ENCODE measurements around the gene NKD1.

The NKD1 gene

GRCh38 chr16:50669741-50670140 is 121.5 kb downstream of the NKD1 start:
- Histone ChIP-seq H3K27ac (ENCODE audit: insufficient read depth, low read length, poor library complexity, severe bottlenecking) (no peak overlapping the region), H3K36me3 (ENCODE audit: control insufficient read depth, insufficient read depth, low read length) (peaks cover 33% of the 10 kb centered on the region)
- DNase-seq, result no peak

GRCh38 chr16:50670476-50670875 is 122.3 kb downstream of the NKD1 start:
- Histone ChIP-seq H3K9me3 (ENCODE audit: control insufficient read depth, low read length) (peaks cover 13% of the 10 kb centered on the region), H3K4me1 (ENCODE audit: control insufficient read depth, insufficient read depth, low read length, poor library complexity, severe bottlenecking) (peaks cover 13% of the 10 kb centered on the region), H3K27me3 (replicated peaks; ENCODE audit: control insufficient read depth, insufficient read depth, low read length, poor library complexity, severe bottlenecking) (no peaks in the 10 kb centered on the region), H3K27ac (ENCODE audit: insufficient read depth, low read length, poor library complexity, severe bottlenecking) (no peak overlapping the region), H3K36me3 (ENCODE audit: control insufficient read depth, insufficient read depth, low read length) (peaks cover 41% of the 10 kb centered on the region), H3K4me3 (ENCODE audit: insufficient read depth, low read depth, low read length, poor library complexity, severe bottlenecking) (no peak overlapping the region)
- DNase-seq, result no peak

More at GRCh38 chr16:50669741-50670140, 121.5 kb downstream of the NKD1 start:
- H3K4me1 ChIP-seq (ENCODE audit: control insufficient read depth, insufficient read depth, low read length, poor library complexity, severe bottlenecking), result peaks cover 17% of the 10 kb centered on the region
- no peaks in the 10 kb centered on the region for H3K27me3 ChIP-seq (replicated peaks; ENCODE audit: control insufficient read depth, insufficient read depth, low read length, poor library complexity, severe bottlenecking)
- peaks cover 13% of the 10 kb centered on the region for H3K9me3 ChIP-seq (ENCODE audit: control insufficient read depth, low read length)
- no peak overlapping the region for H3K4me3 ChIP-seq (ENCODE audit: insufficient read depth, low read depth, low read length, poor library complexity, severe bottlenecking)

GRCh38 chr16:50671644-50672260 is 123.6 kb downstream of the NKD1 start:
- Histone ChIP-seq H3K27me3 (replicated peaks; ENCODE audit: control insufficient read depth, insufficient read depth, low read length, poor library complexity, severe bottlenecking) (no peaks in the 10 kb centered on the region), H3K4me1 (ENCODE audit: control insufficient read depth, insufficient read depth, low read length, poor library complexity, severe bottlenecking) (peaks cover 9% of the 10 kb centered on the region), H3K9me3 (ENCODE audit: control insufficient read depth, low read length) (peaks cover 13% of the 10 kb centered on the region), H3K4me3 (ENCODE audit: insufficient read depth, low read depth, low read length, poor library complexity, severe bottlenecking) (no peak overlapping the region), H3K27ac (ENCODE audit: insufficient read depth, low read length, poor library complexity, severe bottlenecking) (no peak overlapping the region), H3K36me3 (ENCODE audit: control insufficient read depth, insufficient read depth, low read length) (peaks cover 53% of the 10 kb centered on the region)
- DNase-seq, result peak in 2 of 3 donors; percentile 17 to 32

- no peak for DNase-seq
- H3K27ac ChIP-seq (ENCODE audit: insufficient read depth, low read length, poor library complexity, severe bottlenecking), result no peak overlapping the region
- H3K9me3 ChIP-seq (ENCODE audit: control insufficient read depth, low read length), result peaks cover 13% of the 10 kb centered on the region
- peaks cover 10% of the 10 kb centered on the region for H3K4me1 ChIP-seq (ENCODE audit: control insufficient read depth, insufficient read depth, low read length, poor library complexity, severe bottlenecking)
- peaks cover 63% of the 10 kb centered on the region for H3K36me3 ChIP-seq (ENCODE audit: control insufficient read depth, insufficient read depth, low read length)
- H3K27me3 ChIP-seq (replicated peaks; ENCODE audit: control insufficient read depth, insufficient read depth, low read length, poor library complexity, severe bottlenecking), result no peaks in the 10 kb centered on the region
- H3K4me3 ChIP-seq (ENCODE audit: insufficient read depth, low read depth, low read length, poor library complexity, severe bottlenecking), result no peak overlapping the region
Measured at GRCh38 chr16:50673496-50674275, 125.5 kb downstream of the NKD1 start.

- DNase-seq, result no peak
- Histone ChIP-seq H3K4me3 (ENCODE audit: insufficient read depth, low read depth, low read length, poor library complexity, severe bottlenecking) (no peak overlapping the region), H3K4me1 (ENCODE audit: control insufficient read depth, insufficient read depth, low read length, poor library complexity, severe bottlenecking) (peaks cover 22% of the 10 kb centered on the region), H3K9me3 (ENCODE audit: control insufficient read depth, low read length) (peaks cover 13% of the 10 kb centered on the region), H3K27me3 (replicated peaks; ENCODE audit: control insufficient read depth, insufficient read depth, low read length, poor library complexity, severe bottlenecking) (no peaks in the 10 kb centered on the region), H3K36me3 (ENCODE audit: control insufficient read depth, insufficient read depth, low read length) (peaks cover 61% of the 10 kb centered on the region), H3K27ac (ENCODE audit: insufficient read depth, low read length, poor library complexity, severe bottlenecking) (no peak overlapping the region)
Measured at GRCh38 chr16:50674831-50675230, 126.6 kb downstream of the NKD1 start.

- Histone ChIP-seq H3K4me1 (ENCODE audit: control insufficient read depth, insufficient read depth, low read length, poor library complexity, severe bottlenecking) (peaks cover 24% of the 10 kb centered on the region), H3K27me3 (replicated peaks; ENCODE audit: control insufficient read depth, insufficient read depth, low read length, poor library complexity, severe bottlenecking) (no peaks in the 10 kb centered on the region), H3K9me3 (ENCODE audit: control insufficient read depth, low read length) (peaks cover 13% of the 10 kb centered on the region), H3K27ac (ENCODE audit: insufficient read depth, low read length, poor library complexity, severe bottlenecking) (no peak overlapping the region), H3K36me3 (ENCODE audit: control insufficient read depth, insufficient read depth, low read length) (peaks cover 59% of the 10 kb centered on the region), H3K4me3 (ENCODE audit: insufficient read depth, low read depth, low read length, poor library complexity, severe bottlenecking) (no peak overlapping the region)
- no peak for DNase-seq
Measured at GRCh38 chr16:50675686-50676610, 127.8 kb downstream of the NKD1 start.

GRCh38 chr16:50676684-50677225 is 128.6 kb downstream of the NKD1 start:
- Histone ChIP-seq H3K9me3 (ENCODE audit: control insufficient read depth, low read length) (peaks cover 12% of the 10 kb centered on the region), H3K27me3 (replicated peaks; ENCODE audit: control insufficient read depth, insufficient read depth, low read length, poor library complexity, severe bottlenecking) (no peaks in the 10 kb centered on the region), H3K27ac (ENCODE audit: insufficient read depth, low read length, poor library complexity, severe bottlenecking) (peak overlapping the region; percentile 43), H3K36me3 (ENCODE audit: control insufficient read depth, insufficient read depth, low read length) (peaks cover 58% of the 10 kb centered on the region), H3K4me3 (ENCODE audit: insufficient read depth, low read depth, low read length, poor library complexity, severe bottlenecking) (no peak overlapping the region), H3K4me1 (ENCODE audit: control insufficient read depth, insufficient read depth, low read length, poor library complexity, severe bottlenecking) (peaks cover 30% of the 10 kb centered on the region)
- DNase-seq, result no peak

GRCh38 chr16:50677351-50677750 is 129.2 kb downstream of the NKD1 start:
- peaks cover 36% of the 10 kb centered on the region for H3K4me1 ChIP-seq (ENCODE audit: control insufficient read depth, insufficient read depth, low read length, poor library complexity, severe bottlenecking)
- H3K36me3 ChIP-seq (ENCODE audit: control insufficient read depth, insufficient read depth, low read length), result peaks cover 52% of the 10 kb centered on the region
- H3K9me3 ChIP-seq (ENCODE audit: control insufficient read depth, low read length), result peaks cover 6% of the 10 kb centered on the region
- H3K27ac ChIP-seq (ENCODE audit: insufficient read depth, low read length, poor library complexity, severe bottlenecking), result peak overlapping the region; percentile 43
- DNase-seq, result no peak
- H3K27me3 ChIP-seq (replicated peaks; ENCODE audit: control insufficient read depth, insufficient read depth, low read length, poor library complexity, severe bottlenecking), result no peaks in the 10 kb centered on the region
- H3K4me3 ChIP-seq (ENCODE audit: insufficient read depth, low read depth, low read length, poor library complexity, severe bottlenecking), result no peak overlapping the region

- Histone ChIP-seq H3K4me3 (ENCODE audit: insufficient read depth, low read depth, low read length, poor library complexity, severe bottlenecking) (peak overlapping the region; percentile 83), H3K4me1 (ENCODE audit: control insufficient read depth, insufficient read depth, low read length, poor library complexity, severe bottlenecking) (peaks cover 42% of the 10 kb centered on the region), H3K9me3 (ENCODE audit: control insufficient read depth, low read length) (no peaks in the 10 kb centered on the region), H3K36me3 (ENCODE audit: control insufficient read depth, insufficient read depth, low read length) (peaks cover 40% of the 10 kb centered on the region), H3K27me3 (replicated peaks; ENCODE audit: control insufficient read depth, insufficient read depth, low read length, poor library complexity, severe bottlenecking) (no peaks in the 10 kb centered on the region), H3K27ac (ENCODE audit: insufficient read depth, low read length, poor library complexity, severe bottlenecking) (peak overlapping the region; percentile 84)
- no peak for DNase-seq
Measured at GRCh38 chr16:50678531-50678930, 130.3 kb downstream of the NKD1 start.

All from effector memory CD4-positive, alpha-beta T cell (primary cell).